A549 (cell line): ENCODE data around the gene TMEM225B. TPM values are rescaled to one million over a fixed set of nuclear protein-coding genes. Genes with fewer than 3 reads are reported as not detected.

Source experiments
- ATAC-seq, 2 experiments: fragments of 200-7000 bp in 1 of 2; fragments of >200 bp in 1 of 2; cut with Nextera tagmentation in 1 of 2; cut with Tn5 transposase in 1 of 2; 3 replicates each; pipeline versions ENCODE4 v1.8.0 to v1.9.1; 2018 to 2020; ENCODE audit warnings: mild to moderate bottlenecking in 1 of 2, moderate library complexity in 1 of 2
- CTCF ChIA-PET: fragments of 300-600 bp; sonication (Branson Sonifier 250); formaldehyde crosslinking; extraction: SDS; loops from one replicate; lab custom pipeline; 2021; ENCODE audit warnings: antibody characterized with exemption, inconsistent platforms; lab: Yijun Ruan, JAX
- POLR2A ChIA-PET: fragments of 350-600 bp; formaldehyde crosslinking; extraction: SDS; loops from one replicate; lab custom pipeline; 2021; ENCODE audit warnings: antibody characterized with exemption, inconsistent platforms; lab: Yijun Ruan, JAX
- DNase-seq, 2 experiments: peaks; one replicate each; pipeline versions ENCODE4 v3.0.0 to v3.0.0-alpha.2; 2011 to 2016; ENCODE audit warnings: low read depth in 1 of 2, low spot score in 1 of 2
- FAIRE-seq: peaks from 2 replicates; lab custom pipeline; 2011; peaks lifted over from hg19 to GRCh38; lab: Jason Lieb, UNC
- H3K27ac ChIP-seq, 2 experiments: fragments of >200 bp; sonication (Bioruptor Twin); formaldehyde crosslinking; 3 replicates each; pipeline ENCODE4 v1.5.1; 2016 to 2017
- H3K4me1 ChIP-seq: fragments of >200 bp; sonication (Bioruptor Twin); formaldehyde crosslinking; 3 replicates; pipeline ENCODE4 v1.6.1; 2016
- H3K4me2 ChIP-seq: fragments of >200 bp; sonication (Bioruptor Twin); formaldehyde crosslinking; 3 replicates; pipeline ENCODE4 v1.6.1; 2016
- H3K4me3 ChIP-seq: fragments of >200 bp; sonication (Bioruptor Twin); formaldehyde crosslinking; 3 replicates; pipeline ENCODE4 v1.5.1; 2016
- H3K9me3 ChIP-seq: fragments of >200 bp; sonication (Bioruptor Twin); formaldehyde crosslinking; 3 replicates; pipeline ENCODE4 v1.6.1; 2016
- ATOH8 ChIP-seq: fragments of 250-450 bp; sonication (Bioruptor Pico); IDR thresholded peaks from 2 replicates; pipeline ENCODE4 v1.5.0; 2020; ENCODE audit warnings: low read depth, mild to moderate bottlenecking, moderate library complexity
- E2F6 ChIP-seq: IDR thresholded peaks from 2 replicates; pipeline ENCODE4 v1.6.1; 2012; ENCODE audit warnings: low read depth, borderline replicate concordance
- ESRRA ChIP-seq: fragments of 150-350 bp; IDR thresholded peaks from 2 replicates; pipeline ENCODE4 v1.6.1; 2014; ENCODE audit warnings: mild to moderate bottlenecking, low read length, borderline replicate concordance
- HOXB5 ChIP-seq: fragments of 250-450 bp; sonication (Bioruptor Pico); IDR thresholded peaks from 2 replicates; pipeline ENCODE4 v1.5.0; 2020; ENCODE audit warnings: mild to moderate bottlenecking, moderate library complexity
- JUN ChIP-seq, 2 experiments: fragments of >200 bp; sonication (Bioruptor Twin); formaldehyde crosslinking; IDR thresholded peaks; 2 replicates in 1 of 2; 3 replicates in 1 of 2; pipeline ENCODE4 v1.6.1; 2016 to 2017
- KDM1A ChIP-seq: fragments of 200-600 bp; sonication (generic); IDR thresholded peaks from 2 replicates; pipeline ENCODE4 v1.6.1; 2016; ENCODE audit warnings: low read depth, mild to moderate bottlenecking
- KDM5A ChIP-seq: fragments of 200-600 bp; sonication (generic); IDR thresholded peaks from 2 replicates; pipeline ENCODE4 v1.6.1; 2016; ENCODE audit warnings: antibody characterized with exemption, mild to moderate bottlenecking
- MYC ChIP-seq: IDR thresholded peaks from 2 replicates; pipeline ENCODE4 v1.6.1; 2012; ENCODE audit warnings: mild to moderate bottlenecking, inconsistent platforms, low read length, improper control_type of control experiment, borderline replicate concordance
- PHF8 ChIP-seq: fragments of 200-600 bp; sonication (generic); IDR thresholded peaks from 2 replicates; pipeline ENCODE4 v1.6.1; 2016; ENCODE audit warnings: low read depth, mild to moderate bottlenecking, antibody characterized with exemption, moderate library complexity, borderline replicate concordance
- POLR2A ChIP-seq: IDR thresholded peaks from 2 replicates; pipeline ENCODE4 v1.6.1; 2012; ENCODE audit warnings: mild to moderate bottlenecking, low read length
- ZC3H11A ChIP-seq: fragments of 450-650 bp; IDR thresholded peaks from 2 replicates; pipeline ENCODE4 v1.6.1; 2014; ENCODE audit warnings: antibody characterized with exemption, mild to moderate bottlenecking
- ZFP36 ChIP-seq: fragments of 450-650 bp; IDR thresholded peaks from 2 replicates; pipeline ENCODE4 v1.6.1; 2014; ENCODE audit warnings: borderline replicate concordance; ENCODE audit not compliant: partially characterized antibody
- WGBS: methylation state at CpG from one replicate; pipeline ENCODE4 v1.1.6; 2017; ENCODE audit errors: missing lambda C conversion rate; 5-methylcytosine and 5-hydroxymethylcytosine counted together
- polyA plus RNA-seq, 4 experiments: library from polyadenylated mRNA; depleted of rRNA in 3 of 4; stranded (reverse); fragments of >200 nt; fragmentation: RNase III in 1 of 4; extraction: RNeasy Plus Mini Kit Qiagen cat#74134 plus additional on column Dnase treatment in 1 of 4; gene quantifications; 2 replicates in 3 of 4; 3 replicates in 1 of 4; pipeline ENCODE4 v1.2.3, GENCODE V29; 2011 to 2017
- TF ChIP-seq, protein P1 (sequence below): fragments of 200-600 bp; sonication (generic); IDR thresholded peaks from 2 replicates; pipeline ENCODE4 v1.6.1; 2016; ENCODE audit warnings: antibody characterized with exemption, mild to moderate bottlenecking, moderate library complexity
- TF ChIP-seq, protein P2 (sequence below): fragments of 450-650 bp; IDR thresholded peaks from 2 replicates; pipeline ENCODE4 v1.6.1; 2014; ENCODE audit warnings: antibody characterized with exemption
- TF ChIP-seq, protein P3 (sequence below): fragments of 150-350 bp; IDR thresholded peaks from 2 replicates; pipeline ENCODE4 v1.6.1; 2014; ENCODE audit warnings: low read depth, mild to moderate bottlenecking, low read length
- TF ChIP-seq, protein P4 (sequence below): fragments of >200 bp; sonication (Bioruptor Twin); formaldehyde crosslinking; IDR thresholded peaks from 3 replicates; pipeline ENCODE4 v1.6.1; 2016
- TF ChIP-seq, protein P5 (sequence below): IDR thresholded peaks from 2 replicates; pipeline ENCODE4 v1.6.1; 2012

The TMEM225B gene
- polyA plus RNA-seq, 2 of the 4 experiments (the other 2 are of a cell fraction), result 0.59 to 5.4 TPM

- FAIRE-seq (no peak), DNase-seq (no peak), ATAC-seq (peak; percentile 68; a peak in 5 of 6 replicates)
- POLR2A ChIA-PET, result interaction anchor here (0.6 to 2.3 kb wide), 14 partner anchors 21 to 544 kb away, joined by 3 to 23 read pairs (median 4); partner anchors contain the start of genes AP4M1, MCM7, ZKSCAN5 and ZNF394
- CTCF ChIA-PET, result interaction anchor here (1.2 to 3.5 kb wide), 3 partner anchors 13 to 59 kb away, joined by 3 to 14 read pairs (median 4); partner anchors contain the start of gene ZSCAN25
- 5% methylated on average over 14 of the region's 17 CpGs for WGBS
- Histone ChIP-seq H3K9me3 (no peaks in the 10 kb centered on the region), H3K4me3 (peak overlapping the region; percentile 92), H3K4me2 (peak overlapping the region; percentile 76), H3K4me1 (peaks cover 38% of the 10 kb centered on the region), H3K27ac (peak overlapping the region; percentile 91 to 96)
- TF ChIP-seq, protein P1, sequence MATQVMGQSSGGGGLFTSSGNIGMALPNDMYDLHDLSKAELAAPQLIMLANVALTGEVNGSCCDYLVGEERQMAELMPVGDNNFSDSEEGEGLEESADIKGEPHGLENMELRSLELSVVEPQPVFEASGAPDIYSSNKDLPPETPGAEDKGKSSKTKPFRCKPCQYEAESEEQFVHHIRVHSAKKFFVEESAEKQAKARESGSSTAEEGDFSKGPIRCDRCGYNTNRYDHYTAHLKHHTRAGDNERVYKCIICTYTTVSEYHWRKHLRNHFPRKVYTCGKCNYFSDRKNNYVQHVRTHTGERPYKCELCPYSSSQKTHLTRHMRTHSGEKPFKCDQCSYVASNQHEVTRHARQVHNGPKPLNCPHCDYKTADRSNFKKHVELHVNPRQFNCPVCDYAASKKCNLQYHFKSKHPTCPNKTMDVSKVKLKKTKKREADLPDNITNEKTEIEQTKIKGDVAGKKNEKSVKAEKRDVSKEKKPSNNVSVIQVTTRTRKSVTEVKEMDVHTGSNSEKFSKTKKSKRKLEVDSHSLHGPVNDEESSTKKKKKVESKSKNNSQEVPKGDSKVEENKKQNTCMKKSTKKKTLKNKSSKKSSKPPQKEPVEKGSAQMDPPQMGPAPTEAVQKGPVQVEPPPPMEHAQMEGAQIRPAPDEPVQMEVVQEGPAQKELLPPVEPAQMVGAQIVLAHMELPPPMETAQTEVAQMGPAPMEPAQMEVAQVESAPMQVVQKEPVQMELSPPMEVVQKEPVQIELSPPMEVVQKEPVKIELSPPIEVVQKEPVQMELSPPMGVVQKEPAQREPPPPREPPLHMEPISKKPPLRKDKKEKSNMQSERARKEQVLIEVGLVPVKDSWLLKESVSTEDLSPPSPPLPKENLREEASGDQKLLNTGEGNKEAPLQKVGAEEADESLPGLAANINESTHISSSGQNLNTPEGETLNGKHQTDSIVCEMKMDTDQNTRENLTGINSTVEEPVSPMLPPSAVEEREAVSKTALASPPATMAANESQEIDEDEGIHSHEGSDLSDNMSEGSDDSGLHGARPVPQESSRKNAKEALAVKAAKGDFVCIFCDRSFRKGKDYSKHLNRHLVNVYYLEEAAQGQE, result no peak
- peak; percentile 37; the same call in 1 of the 2 replicates for TF ChIP-seq KDM5A
- no peak for TF ChIP-seq ESRRA
- TF ChIP-seq, protein P2, sequence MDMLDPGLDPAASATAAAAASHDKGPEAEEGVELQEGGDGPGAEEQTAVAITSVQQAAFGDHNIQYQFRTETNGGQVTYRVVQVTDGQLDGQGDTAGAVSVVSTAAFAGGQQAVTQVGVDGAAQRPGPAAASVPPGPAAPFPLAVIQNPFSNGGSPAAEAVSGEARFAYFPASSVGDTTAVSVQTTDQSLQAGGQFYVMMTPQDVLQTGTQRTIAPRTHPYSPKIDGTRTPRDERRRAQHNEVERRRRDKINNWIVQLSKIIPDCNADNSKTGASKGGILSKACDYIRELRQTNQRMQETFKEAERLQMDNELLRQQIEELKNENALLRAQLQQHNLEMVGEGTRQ, result no peak
- TF ChIP-seq ATOH8 (CRISPR knock-in tag), result no peak
Observed at GRCh38 chr7:99557940-99558305, 40.1 kb upstream of the TMEM225B start.

GRCh38 chr7:99558306-99559174, 39.5 kb upstream of the TMEM225B start, which contains the start of gene ZNF655:
Gene ZNF655, plus strand, starts transcription at chr7:99558642. Its CDS starts 1,918 bp downstream, at chr7:99560560.
- ChIA-PET CTCF (interaction anchor here (1.0 to 3.5 kb wide), 5 partner anchors 13 to 247 kb away, joined by 3 to 14 read pairs (median 4); partner anchors contain the start of gene ZSCAN25), POLR2A (interaction anchor here (0.6 to 2.3 kb wide), 14 partner anchors 22 to 543 kb away, joined by 3 to 23 read pairs (median 4); partner anchors contain the start of genes AP4M1, BUD31, MCM7 and PDAP1)
- peak; percentile 70 for TF ChIP-seq POLR2A
- TF ChIP-seq ZFP36, result no peak
- TF ChIP-seq HOXB5, result 0 out of 2 replicates have a peak, but pooled peaks have one; percentile 20
- TF ChIP-seq KDM1A, result no peak
- TF ChIP-seq, protein P3, sequence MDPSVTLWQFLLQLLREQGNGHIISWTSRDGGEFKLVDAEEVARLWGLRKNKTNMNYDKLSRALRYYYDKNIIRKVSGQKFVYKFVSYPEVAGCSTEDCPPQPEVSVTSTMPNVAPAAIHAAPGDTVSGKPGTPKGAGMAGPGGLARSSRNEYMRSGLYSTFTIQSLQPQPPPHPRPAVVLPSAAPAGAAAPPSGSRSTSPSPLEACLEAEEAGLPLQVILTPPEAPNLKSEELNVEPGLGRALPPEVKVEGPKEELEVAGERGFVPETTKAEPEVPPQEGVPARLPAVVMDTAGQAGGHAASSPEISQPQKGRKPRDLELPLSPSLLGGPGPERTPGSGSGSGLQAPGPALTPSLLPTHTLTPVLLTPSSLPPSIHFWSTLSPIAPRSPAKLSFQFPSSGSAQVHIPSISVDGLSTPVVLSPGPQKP, result 0 out of 2 replicates have a peak, but pooled peaks have one; percentile 29
- TF ChIP-seq KDM5A, result 0 out of 2 replicates have a peak, but pooled peaks have one; percentile 2
- TF ChIP-seq E2F6, result peak; percentile 68; the same call in 1 of the 2 replicates
- TF ChIP-seq, protein P4, sequence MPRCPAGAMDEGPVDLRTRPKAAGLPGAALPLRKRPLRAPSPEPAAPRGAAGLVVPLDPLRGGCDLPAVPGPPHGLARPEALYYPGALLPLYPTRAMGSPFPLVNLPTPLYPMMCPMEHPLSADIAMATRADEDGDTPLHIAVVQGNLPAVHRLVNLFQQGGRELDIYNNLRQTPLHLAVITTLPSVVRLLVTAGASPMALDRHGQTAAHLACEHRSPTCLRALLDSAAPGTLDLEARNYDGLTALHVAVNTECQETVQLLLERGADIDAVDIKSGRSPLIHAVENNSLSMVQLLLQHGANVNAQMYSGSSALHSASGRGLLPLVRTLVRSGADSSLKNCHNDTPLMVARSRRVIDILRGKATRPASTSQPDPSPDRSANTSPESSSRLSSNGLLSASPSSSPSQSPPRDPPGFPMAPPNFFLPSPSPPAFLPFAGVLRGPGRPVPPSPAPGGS, result peak; percentile 77; the same call in 1 of the 3 replicates
- TF ChIP-seq ZC3H11A, result no peak
- peak; percentile 61; the same call in 1 of the 2 replicates for TF ChIP-seq MYC
- TF ChIP-seq, protein P5, sequence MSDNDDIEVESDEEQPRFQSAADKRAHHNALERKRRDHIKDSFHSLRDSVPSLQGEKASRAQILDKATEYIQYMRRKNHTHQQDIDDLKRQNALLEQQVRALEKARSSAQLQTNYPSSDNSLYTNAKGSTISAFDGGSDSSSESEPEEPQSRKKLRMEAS, result peak; percentile 83
- TF ChIP-seq PHF8, result peak; percentile 75
- peak; percentile 93 to 99 for TF ChIP-seq JUN (IDR thresholded peaks at IDR 0.05)
- FAIRE-seq (no peak), DNase-seq (peak; percentile 94 to 98), ATAC-seq (peak; percentile 92)
- H3K9me3 ChIP-seq, result no peaks in the 10 kb centered on the region
- 0% methylated on average over 23 of the region's 73 CpGs for WGBS
- H3K4me1 ChIP-seq, result peaks cover 44% of the 10 kb centered on the region
- peak within 1 kb of the TSS; percentile 91 to 96 for H3K27ac ChIP-seq
- peak within 1 kb of the TSS; percentile 92 for H3K4me3 ChIP-seq
- peak within 1 kb of the TSS; percentile 94 for H3K4me2 ChIP-seq
